ENCODE measurements around the gene ZNF787.

Gene ZNF787

GRCh38 chr19:56144376-56144775, 23.3 kb upstream of the ZNF787 start:
- no peak for DNase-seq (ENCODE audit: low read depth in 2 of 2)

- no peak for DNase-seq (ENCODE audit: low read depth in 2 of 2)
These were observed 21.9 kb upstream of the ZNF787 start for GRCh38 chr19:56142897-56143434.

- DNase-seq (ENCODE audit: low read depth in 2 of 2) = no peak
These were observed 21.1 kb upstream of the ZNF787 start for GRCh38 chr19:56142087-56142787.

- no peak for DNase-seq (ENCODE audit: low read depth in 2 of 2)
These were observed 20.4 kb upstream of the ZNF787 start for GRCh38 chr19:56141417-56141993.

- peak; percentile 95 to 97 for DNase-seq (ENCODE audit: low read depth in 2 of 2)
These were observed 19.7 kb upstream of the ZNF787 start, which contains the start of gene ZNF444 for GRCh38 chr19:56140583-56141416. Gene ZNF444 (plus strand): TSS chr19:56141287. CDS start chr19:56146912, 5,625 bp downstream.

GRCh38 chr19:56139847-56140582, 18.9 kb upstream of the ZNF787 start:
- no peak for DNase-seq (ENCODE audit: low read depth in 2 of 2)

GRCh38 chr19:56138069-56138468, 17.0 kb upstream of the ZNF787 start:
- no peak for DNase-seq (ENCODE audit: low read depth in 2 of 2)

GRCh38 chr19:56137405-56137804, 16.3 kb upstream of the ZNF787 start:
- no peak for DNase-seq (ENCODE audit: low read depth in 2 of 2)

- no peak for DNase-seq (ENCODE audit: low read depth in 2 of 2)
These were observed 15.3 kb upstream of the ZNF787 start for GRCh38 chr19:56136362-56136761.

GRCh38 chr19:56134654-56134921, 13.5 kb upstream of the ZNF787 start:
- DNase-seq (ENCODE audit: low read depth in 2 of 2) = no peak

- DNase-seq (ENCODE audit: low read depth in 2 of 2) = no peak
These were observed 13.0 kb upstream of the ZNF787 start for GRCh38 chr19:56133858-56134653.

- no peak for DNase-seq (ENCODE audit: low read depth in 2 of 2)
These were observed 11.3 kb upstream of the ZNF787 start for GRCh38 chr19:56132316-56132822.

GRCh38 chr19:56131651-56132050, 10.6 kb upstream of the ZNF787 start:
- no peak for DNase-seq (ENCODE audit: low read depth in 2 of 2)

- no peak for DNase-seq (ENCODE audit: low read depth in 2 of 2)
These were observed 8.9 kb upstream of the ZNF787 start for GRCh38 chr19:56130006-56130405.

GRCh38 chr19:56126983-56127780, 6.1 kb upstream of the ZNF787 start:
- no peak for DNase-seq (ENCODE audit: low read depth in 2 of 2)

GRCh38 chr19:56125806-56126590, 4.9 kb upstream of the ZNF787 start:
- DNase-seq (ENCODE audit: low read depth in 2 of 2) = no peak

- no peak for DNase-seq (ENCODE audit: low read depth in 2 of 2)
These were observed 3.5 kb upstream of the ZNF787 start for GRCh38 chr19:56124578-56124977.

- no peak for DNase-seq (ENCODE audit: low read depth in 2 of 2)
These were observed 2.3 kb upstream of the ZNF787 start for GRCh38 chr19:56123266-56123891.

Measured in stimulated activated CD8-positive, alpha-beta memory T cell treated with anti-CD3 and anti-CD28 coated beads, Interleukin-7, amount 100 ng/mL, for 1 hour (primary cell).